Uterus (tissue), 4 donors: ENCODE measurements around the gene TMEM184B. TPM values are rescaled to one million over a fixed set of nuclear protein-coding genes. Genes with fewer than 3 reads are reported as not detected.

Experiments used
- DNase-seq, 2 donors: peaks; one replicate each; pipeline ENCODE4 v3.0.0-alpha.2; 2019 to 2020
- H3K27ac ChIP-seq, 2 donors: fragments of 200-600 bp; sonication (generic); 1 replicate in 1 of 2; 2 replicates in 1 of 2; pipeline ENCODE4 v1.5.1; 2016 to 2018
- H3K27me3 ChIP-seq, 2 donors: fragments of 200-600 bp; sonication (generic); one replicate each; pipeline ENCODE4 v1.5.1; 2018 to 2019; ENCODE audit warnings: control low read depth in 1 of 2
- H3K36me3 ChIP-seq, 2 donors: fragments of 200-600 bp; sonication (generic); one replicate each; pipeline ENCODE4 v1.5.1; 2019; ENCODE audit warnings: control low read depth in 1 of 2
- H3K4me1 ChIP-seq, 2 donors: fragments of 200-600 bp; sonication (generic); one replicate each; pipeline ENCODE4 v1.5.1; 2018 to 2019; ENCODE audit warnings: control low read depth in 1 of 2
- H3K4me3 ChIP-seq, 2 donors: fragments of 200-600 bp; sonication (generic); 1 replicate in 1 of 2; 2 replicates in 1 of 2; pipeline ENCODE4 v1.5.1; 2018 to 2019; ENCODE audit warnings: mild to moderate bottlenecking in 1 of 2
- H3K9me3 ChIP-seq, 2 donors: fragments of 200-600 bp; sonication (generic); one replicate each; pipeline ENCODE4 v1.5.1; 2019; ENCODE audit warnings: control low read depth in 1 of 2
- CTCF ChIP-seq, 4 experiments: fragments of 200-600 bp in 2 of 4; fragments of 450-650 bp in 2 of 4; sonication (generic) in 2 of 4; IDR thresholded peaks; one replicate each; pipeline ENCODE4 v1.5.1; 2016 to 2019; ENCODE audit warnings: antibody characterized with exemption in 4 of 4, mild to moderate bottlenecking in 2 of 4, moderate library complexity in 1 of 4
- POLR2A ChIP-seq, 2 donors: fragments of 450-650 bp; IDR thresholded peaks; one replicate each; pipeline ENCODE4 v1.6.1; 2016; ENCODE audit warnings: antibody characterized with exemption in 2 of 2, mild to moderate bottlenecking in 1 of 2, moderate library complexity in 1 of 2
- intact Hi-C: fragments of 100-400 bp; cut with DNase I; formaldehyde crosslinking; loops from one replicate; pipeline ENCODE4 v1.15.1; 2023; ENCODE audit warnings: low total_unique reads
- small RNA-seq: library from RNA; depleted of rRNA; stranded (forward); fragments of <200 nt; gene quantifications from one replicate; pipeline ENCODE3, GENCODE V24; 2016
- total RNA-seq, 4 donors: library from RNA; depleted of rRNA in 3 of 4; stranded (reverse); fragments of >200 nt in 3 of 4; gene quantifications; one replicate each; pipeline versions ENCODE4 v1.1.0 to v1.2.4, GENCODE V29; 2014 to 2023
- donor health status: DM: yes; HTN: yes; CAD: no.

Gene TMEM184B
- total RNA-seq, 4 donors from 2014 or later = 31.7 to 70.4 (median 50.7) TPM

- H3K27me3 ChIP-seq = no peaks in the 10 kb centered on the region
- no peaks in the 10 kb centered on the region for H3K9me3 ChIP-seq
- TF ChIP-seq CTCF (IDR thresholded peaks at IDR 0.05) (no peak), POLR2A (IDR thresholded peaks at IDR 0.05) (no peak)
- no peaks in the 10 kb centered on the region for H3K4me1 ChIP-seq
- H3K27ac ChIP-seq = peak overlapping the region in 1 of 2 donors; percentile 50
- no peak overlapping the region for H3K4me3 ChIP-seq
- no peak for DNase-seq
- H3K36me3 ChIP-seq = no peaks in the 10 kb centered on the region
- intact Hi-C loops = no loop called here
Observed at GRCh38 chr22:38171927-38172831, 100.6 kb downstream of the TMEM184B start.

- no peaks in the 10 kb centered on the region for H3K36me3 ChIP-seq
- H3K4me3 ChIP-seq = no peak overlapping the region
- H3K27me3 ChIP-seq = no peaks in the 10 kb centered on the region
- intact Hi-C loops = no loop called here
- H3K9me3 ChIP-seq = no peaks in the 10 kb centered on the region
- TF ChIP-seq POLR2A (IDR thresholded peaks at IDR 0.05) (no peak), CTCF (IDR thresholded peaks at IDR 0.05) (no peak)
- H3K27ac ChIP-seq = no peak overlapping the region
- DNase-seq = no peak
- no peaks in the 10 kb centered on the region for H3K4me1 ChIP-seq
Observed at GRCh38 chr22:38170469-38170868, 102.3 kb downstream of the TMEM184B start.

Small RNA genes within 50 kb of the gene (small RNA-seq; reads per million reads assigned to genes)
- gene RF00017 (not detected), gene RN7SL704P (not detected)

Other genes starting within 250 kb of the TMEM184B start
- 10 to 100 TPM in 3 of 4 donors, 1 to 10 TPM in 1; 2.9 to 38.7 (median 29.2) TPM for gene PICK1, start 215.6 kb downstream of the TMEM184B start, total RNA-seq
- gene SLC16A8, start 188.8 kb downstream of the TMEM184B start, total RNA-seq = 1 to 10 TPM in 1 of 4 donors, not detected in 3; 1.4 TPM
- gene BAIAP2L2, start 162.3 kb downstream of the TMEM184B start, total RNA-seq = 1 to 10 TPM in 1 of 4 donors, under 1 TPM in 1, not detected in 2; 0.59 to 1.7 TPM
- 10 to 100 TPM in 3 of 4 donors, 1 to 10 TPM in 1; 8.7 to 50.9 (median 34.5) TPM for gene PLA2G6, start 91.2 kb downstream of the TMEM184B start, total RNA-seq
- 100 to 1,000 TPM in 1 of 4 donors, 10 to 100 TPM in 3; 10.1 to 180 (median 44.0) TPM for gene MAFF, start 71.0 kb downstream of the TMEM184B start, total RNA-seq
- 100 to 1,000 TPM in 2 of 4 donors, 10 to 100 TPM in 2; 22.1 to 171 (median 100) TPM for gene CSNK1E, start 44.4 kb upstream of the TMEM184B start, total RNA-seq
- gene KCNJ4, start 182.2 kb upstream of the TMEM184B start, total RNA-seq = 1 to 10 TPM in 1 of 4 donors, under 1 TPM in 1, not detected in 2; 0.21 to 1.1 TPM
- 10 to 100 TPM in 1 of 4 donors, 1 to 10 TPM in 1, under 1 TPM in 1, not detected in 1; 0.77 to 43.1 (median 4.7) TPM for gene KDELR3, start 195.1 kb upstream of the TMEM184B start, total RNA-seq
- 100 to 1,000 TPM; 441 to 971 (median 665) TPM for gene DDX17, start 233.3 kb upstream of the TMEM184B start, total RNA-seq